ENCODE measurements around the gene EDC3. TPM values are rescaled to one million over a fixed set of nuclear protein-coding genes. Genes with fewer than 3 reads are reported as not detected.

The EDC3 gene
- total RNA-seq, 1 donor from 2014 or later, result 11.0 TPM

- H3K4me3 ChIP-seq (ENCODE audit: low read depth, low read length), result no peak overlapping the region
- TF ChIP-seq CTCF (conservative IDR thresholded peaks at IDR 0.05; ENCODE audit: low read depth, low read length), result no peak
- DNase-seq (ENCODE audit: low read depth), result no peak
These were observed 27.4 kb upstream of the EDC3 start for GRCh38 chr15:74723187-74723586.

- TF ChIP-seq CTCF (conservative IDR thresholded peaks at IDR 0.05; ENCODE audit: low read depth, low read length), result no peak
- no peak for DNase-seq (ENCODE audit: low read depth)
- H3K4me3 ChIP-seq (ENCODE audit: low read depth, low read length), result no peak overlapping the region
These were observed 26.8 kb upstream of the EDC3 start for GRCh38 chr15:74722591-74722990.

- DNase-seq (ENCODE audit: low read depth), result no peak
- H3K4me3 ChIP-seq (ENCODE audit: low read depth, low read length), result no peak overlapping the region
- TF ChIP-seq CTCF (conservative IDR thresholded peaks at IDR 0.05; ENCODE audit: low read depth, low read length), result no peak
These were observed 20.8 kb upstream of the EDC3 start for GRCh38 chr15:74716651-74717050.

DNA sequence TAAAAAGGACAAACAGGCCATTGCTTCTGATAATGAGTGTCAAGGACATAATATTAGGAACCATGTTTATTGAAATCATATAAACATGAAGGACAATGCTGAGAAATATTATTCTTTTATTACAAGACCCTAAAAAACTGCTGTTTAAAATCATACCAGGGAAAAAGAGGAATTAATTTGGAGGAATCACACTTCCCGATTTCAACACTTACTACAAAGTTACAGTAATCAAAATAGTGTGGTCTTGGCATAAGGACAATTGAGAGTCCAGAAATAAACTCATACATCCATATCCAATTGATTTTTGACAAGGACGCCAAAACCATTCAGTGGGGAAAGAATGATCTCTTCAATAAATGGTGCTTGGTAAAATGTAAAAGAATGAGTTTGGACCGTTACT lies 16.5 kb upstream of the EDC3 start:
- DNase-seq (ENCODE audit: low read depth), result no peak
- TF ChIP-seq CTCF (conservative IDR thresholded peaks at IDR 0.05; ENCODE audit: low read depth, low read length), result no peak
- H3K4me3 ChIP-seq (ENCODE audit: low read depth, low read length), result no peak overlapping the region

DNA sequence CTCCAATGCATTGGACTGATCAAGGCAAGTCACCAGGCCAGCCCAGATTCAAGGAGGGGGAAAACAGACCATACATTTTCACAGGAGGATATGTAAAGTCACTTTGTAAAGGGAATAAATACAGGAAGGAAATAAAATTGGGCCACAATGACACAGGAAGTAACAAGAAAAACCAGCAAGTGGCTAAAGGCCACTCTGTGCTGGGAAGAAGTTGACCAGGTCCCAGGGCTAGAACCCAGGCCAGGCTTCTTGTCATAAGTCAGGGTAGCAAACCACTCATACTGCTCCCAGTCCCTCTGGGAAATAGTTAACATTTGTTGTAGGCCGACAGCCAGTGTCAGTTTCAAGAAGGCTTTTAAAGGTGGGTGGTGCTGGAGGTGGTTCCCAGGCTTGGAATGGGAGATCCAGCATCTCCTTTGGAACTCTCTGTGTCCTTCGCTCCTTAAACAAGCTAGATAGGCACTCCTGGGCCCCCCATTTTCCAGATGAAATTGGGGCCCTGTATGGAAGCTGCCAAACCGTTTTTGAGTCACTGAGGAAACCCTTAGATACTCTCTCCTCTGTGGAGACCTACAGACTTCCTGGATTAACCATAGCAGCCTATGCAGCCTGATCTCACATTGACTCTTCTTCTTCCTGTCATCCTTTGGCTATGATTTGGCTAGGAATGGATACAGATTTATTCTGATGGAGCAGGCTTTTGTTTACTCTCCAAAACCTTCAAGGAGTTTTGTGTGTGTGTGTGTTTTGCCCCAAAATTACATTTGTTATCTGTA lies 14.7 kb upstream of the EDC3 start:
- no peak for DNase-seq (ENCODE audit: low read depth)
- H3K4me3 ChIP-seq (ENCODE audit: low read depth, low read length), result no peak overlapping the region
- TF ChIP-seq CTCF (conservative IDR thresholded peaks at IDR 0.05; ENCODE audit: low read depth, low read length), result no peak

GRCh38 chr15:74709892-74710291 lies 14.1 kb upstream of the EDC3 start:
- no peak overlapping the region for H3K4me3 ChIP-seq (ENCODE audit: low read depth, low read length)
- DNase-seq (ENCODE audit: low read depth), result no peak
- TF ChIP-seq CTCF (conservative IDR thresholded peaks at IDR 0.05; ENCODE audit: low read depth, low read length), result no peak

GRCh38 chr15:74709011-74709410 lies 13.2 kb upstream of the EDC3 start:
- no peak for TF ChIP-seq CTCF (conservative IDR thresholded peaks at IDR 0.05; ENCODE audit: low read depth, low read length)
- no peak overlapping the region for H3K4me3 ChIP-seq (ENCODE audit: low read depth, low read length)
- DNase-seq (ENCODE audit: low read depth), result no peak
